GM23338 (cell line): ENCODE results near the gene MLX. TPM values are rescaled to one million over a fixed set of nuclear protein-coding genes. Genes with fewer than 3 reads are reported as not detected.

Experiments
- ATAC-seq: fragments of 200-7000 bp; cut with Tn5 transposase; 3 replicates; pipeline ENCODE4 v1.9.1; 2020
- DNase-seq: peaks from one replicate; pipeline ENCODE4 v3.0.0-alpha.2; 2015; ENCODE audit warnings: low spot score
- H2AFZ ChIP-seq: fragments of 200-600 bp; sonication (generic); 2 replicates; pipeline ENCODE4 v1.8.0; 2016; ENCODE audit warnings: antibody characterized with exemption, mild to moderate bottlenecking, moderate library complexity
- H3F3A ChIP-seq: fragments of 200-600 bp; sonication (generic); replicated peaks from 2 replicates; pipeline ENCODE4 v1.8.0; 2017; ENCODE audit warnings: antibody characterized with exemption, mixed run types, low read depth
- H3K27ac ChIP-seq: fragments of 200-600 bp; sonication (generic); 2 replicates; pipeline ENCODE4 v1.6.1; 2016; ENCODE audit warnings: low read depth
- H3K27me3 ChIP-seq: fragments of 200-600 bp; sonication (generic); 2 replicates; pipeline ENCODE4 v1.8.0; 2016; ENCODE audit warnings: mild to moderate bottlenecking, mixed run types, moderate library complexity; ENCODE audit not compliant: insufficient read depth
- H3K36me3 ChIP-seq: fragments of 200-600 bp; sonication (generic); 2 replicates; pipeline ENCODE4 v1.8.0; 2016; ENCODE audit warnings: mild to moderate bottlenecking; ENCODE audit not compliant: insufficient read depth
- H3K4me1 ChIP-seq: fragments of 200-600 bp; sonication (generic); 2 replicates; pipeline ENCODE4 v1.8.0; 2016; ENCODE audit warnings: mild to moderate bottlenecking, moderate library complexity; ENCODE audit not compliant: insufficient read depth
- H3K4me2 ChIP-seq: fragments of 200-600 bp; sonication (generic); 2 replicates; pipeline ENCODE4 v1.7.1; 2017; ENCODE audit warnings: mixed run types
- H3K4me3 ChIP-seq: fragments of 200-600 bp; sonication (generic); 2 replicates; pipeline ENCODE4 v1.6.1; 2016; ENCODE audit warnings: mixed run types
- H3K79me2 ChIP-seq: fragments of 200-600 bp; sonication (generic); replicated peaks from 2 replicates; pipeline ENCODE4 v1.8.0; 2017; ENCODE audit warnings: mild to moderate bottlenecking; ENCODE audit not compliant: insufficient read depth
- H3K9me2 ChIP-seq: fragments of 200-600 bp; sonication (generic); 2 replicates; pipeline ENCODE4 v1.8.0; 2017; ENCODE audit not compliant: insufficient read depth
- H4K20me1 ChIP-seq: fragments of 200-600 bp; sonication (generic); replicated peaks from 2 replicates; pipeline ENCODE4 v1.8.0; 2017; ENCODE audit warnings: mild to moderate bottlenecking; ENCODE audit not compliant: insufficient read depth
- H3K27ac Mint-ChIP-seq: 2 replicates; pipeline ENCODE4 v1.8.0; 2020; ENCODE audit warnings: inconsistent platforms, mild to moderate bottlenecking, moderate library complexity, mixed read lengths
- H3K27me3 Mint-ChIP-seq: 3 replicates; pipeline ENCODE4 v1.8.0; 2022; ENCODE audit warnings: low read depth, mild to moderate bottlenecking, moderate library complexity, mixed read lengths, inconsistent platforms; ENCODE audit not compliant: insufficient read depth, poor library complexity
- H3K36me3 Mint-ChIP-seq: 3 replicates; pipeline ENCODE4 v1.8.0; 2021; ENCODE audit warnings: low read depth, mild to moderate bottlenecking, inconsistent platforms, moderate library complexity, mixed read lengths
- H3K4me1 Mint-ChIP-seq: 3 replicates; pipeline ENCODE4 v1.8.0; 2020; ENCODE audit warnings: mild to moderate bottlenecking, inconsistent platforms, mixed read lengths
- H3K4me3 Mint-ChIP-seq: 3 replicates; pipeline ENCODE4 v1.8.0; 2021; ENCODE audit warnings: moderate library complexity, mild to moderate bottlenecking, inconsistent platforms, mixed read lengths
- H3K9me3 Mint-ChIP-seq: 3 replicates; pipeline ENCODE4 v1.8.0; 2020; ENCODE audit warnings: moderate library complexity, mild to moderate bottlenecking, inconsistent platforms, mixed read lengths
- CREB1 ChIP-seq: fragments of 250-450 bp; sonication (Bioruptor Pico); IDR thresholded peaks from 2 replicates; pipeline ENCODE4 v1.5.0; 2020; ENCODE audit warnings: low read depth, mild to moderate bottlenecking, moderate library complexity
- EZH2 ChIP-seq: fragments of 200-600 bp; sonication (generic); IDR thresholded peaks from one replicate; pipeline ENCODE4 v1.8.0; 2017; ENCODE audit warnings: antibody characterized with exemption, mild to moderate bottlenecking, low read depth; ENCODE audit not compliant: unreplicated experiment
- EZH2phosphoT487 ChIP-seq: fragments of 200-600 bp; sonication (generic); IDR thresholded peaks from one replicate; pipeline ENCODE4 v1.8.1; 2018; ENCODE audit warnings: antibody characterized with exemption; ENCODE audit not compliant: unreplicated experiment
- NANOG ChIP-seq: IDR thresholded peaks from 2 replicates; pipeline ENCODE4 v1.6.1; 2016; ENCODE audit warnings: antibody characterized with exemption, borderline replicate concordance
- STAT1 ChIP-seq: IDR thresholded peaks from one replicate; pipeline ENCODE4 v1.6.1; 2016; ENCODE audit warnings: antibody characterized with exemption; ENCODE audit not compliant: unreplicated experiment
- ZNF114 ChIP-seq: fragments of 250-450 bp; sonication (Bioruptor Pico); IDR thresholded peaks from 2 replicates; pipeline ENCODE4 v1.5.0; 2020; ENCODE audit warnings: mild to moderate bottlenecking, moderate library complexity
- ZNF331 ChIP-seq: fragments of 250-450 bp; sonication (Bioruptor Pico); IDR thresholded peaks from 2 replicates; pipeline ENCODE4 v1.5.0; 2020; ENCODE audit warnings: low read depth, mild to moderate bottlenecking, moderate library complexity
- polyA plus RNA-seq: library from polyadenylated mRNA; unstranded; fragments of >200 nt; fragmentation: Nextera tagmentation; extraction: Ambion mirVana; gene quantifications from 2 replicates; pipeline ENCODE4 v1.2.1, GENCODE V29; 2016
- total RNA-seq: library from RNA; depleted of rRNA; stranded (reverse); fragments of >200 nt; shearing (Covaris generic); gene quantifications from 2 replicates; pipeline ENCODE4 v1.2.3, GENCODE V29; 2014
- TF ChIP-seq, protein P1 (sequence below): IDR thresholded peaks from one replicate; pipeline ENCODE4 v1.6.1; 2018; ENCODE audit warnings: antibody characterized with exemption; ENCODE audit not compliant: unreplicated experiment
- TF ChIP-seq, protein P2 (sequence below): fragments of 250-450 bp; sonication (Bioruptor Pico); IDR thresholded peaks from 2 replicates; pipeline ENCODE4 v1.5.0; 2020; ENCODE audit warnings: mild to moderate bottlenecking, moderate library complexity
- TF ChIP-seq, protein P3 (sequence below): IDR thresholded peaks from 2 replicates; pipeline ENCODE4 v1.6.1; 2016; ENCODE audit warnings: antibody characterized with exemption

MLX gene
- total and polyA plus RNA-seq, 2 experiments from 2014 or later: 33.2 to 34.1 TPM

DNA sequence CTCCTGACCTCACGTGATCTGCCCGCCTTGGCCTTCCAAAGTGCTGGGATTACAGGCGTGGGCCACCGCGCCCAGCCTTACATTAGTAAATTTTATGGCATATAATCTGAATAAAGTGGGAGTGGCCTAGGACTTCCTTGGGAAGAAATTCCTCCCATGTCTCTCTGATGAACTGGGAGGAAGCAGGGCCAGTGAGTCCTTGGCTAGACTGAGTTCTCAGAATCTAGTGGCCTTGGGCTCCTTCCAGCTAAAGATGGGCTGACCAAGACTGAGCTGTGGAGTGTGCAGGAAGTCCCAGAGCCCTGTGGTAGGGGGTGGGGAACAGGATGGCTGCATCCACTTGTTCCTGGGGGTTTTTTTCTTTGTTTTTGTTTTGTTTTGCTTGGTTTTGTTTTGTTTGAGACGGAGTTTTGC is 40.9 kb upstream of the MLX start:
- Histone ChIP-seq H3K4me1 (no peaks in the 10 kb centered on the region), H3K27ac (no peak overlapping the region), H3K9me2 (no peaks in the 10 kb centered on the region), H3K4me3 (no peak overlapping the region), H3K4me2 (no peak overlapping the region), H3K27me3 (peaks cover 3% of the 10 kb centered on the region; the same call in 1 of the 2 replicates), H3F3A (peaks cover 3% of the 10 kb centered on the region; the same call in 1 of the 2 replicates), H3K79me2 (no peaks in the 10 kb centered on the region), H3K36me3 (no peaks in the 10 kb centered on the region), H4K20me1 (no peaks in the 10 kb centered on the region; the same call in 1 of the 2 replicates), H2AFZ (no peak overlapping the region)
- TF ChIP-seq, protein P1, sequence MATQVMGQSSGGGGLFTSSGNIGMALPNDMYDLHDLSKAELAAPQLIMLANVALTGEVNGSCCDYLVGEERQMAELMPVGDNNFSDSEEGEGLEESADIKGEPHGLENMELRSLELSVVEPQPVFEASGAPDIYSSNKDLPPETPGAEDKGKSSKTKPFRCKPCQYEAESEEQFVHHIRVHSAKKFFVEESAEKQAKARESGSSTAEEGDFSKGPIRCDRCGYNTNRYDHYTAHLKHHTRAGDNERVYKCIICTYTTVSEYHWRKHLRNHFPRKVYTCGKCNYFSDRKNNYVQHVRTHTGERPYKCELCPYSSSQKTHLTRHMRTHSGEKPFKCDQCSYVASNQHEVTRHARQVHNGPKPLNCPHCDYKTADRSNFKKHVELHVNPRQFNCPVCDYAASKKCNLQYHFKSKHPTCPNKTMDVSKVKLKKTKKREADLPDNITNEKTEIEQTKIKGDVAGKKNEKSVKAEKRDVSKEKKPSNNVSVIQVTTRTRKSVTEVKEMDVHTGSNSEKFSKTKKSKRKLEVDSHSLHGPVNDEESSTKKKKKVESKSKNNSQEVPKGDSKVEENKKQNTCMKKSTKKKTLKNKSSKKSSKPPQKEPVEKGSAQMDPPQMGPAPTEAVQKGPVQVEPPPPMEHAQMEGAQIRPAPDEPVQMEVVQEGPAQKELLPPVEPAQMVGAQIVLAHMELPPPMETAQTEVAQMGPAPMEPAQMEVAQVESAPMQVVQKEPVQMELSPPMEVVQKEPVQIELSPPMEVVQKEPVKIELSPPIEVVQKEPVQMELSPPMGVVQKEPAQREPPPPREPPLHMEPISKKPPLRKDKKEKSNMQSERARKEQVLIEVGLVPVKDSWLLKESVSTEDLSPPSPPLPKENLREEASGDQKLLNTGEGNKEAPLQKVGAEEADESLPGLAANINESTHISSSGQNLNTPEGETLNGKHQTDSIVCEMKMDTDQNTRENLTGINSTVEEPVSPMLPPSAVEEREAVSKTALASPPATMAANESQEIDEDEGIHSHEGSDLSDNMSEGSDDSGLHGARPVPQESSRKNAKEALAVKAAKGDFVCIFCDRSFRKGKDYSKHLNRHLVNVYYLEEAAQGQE: no peak
- TF ChIP-seq CREB1 (CRISPR knock-in tag) (no peak), EZH2phosphoT487 (no peak), ZNF114 (CRISPR knock-in tag) (no peak), ZNF331 (CRISPR knock-in tag) (no peak), STAT1 (no peak), NANOG (no peak), EZH2 (no peak)
- TF ChIP-seq, protein P2, sequence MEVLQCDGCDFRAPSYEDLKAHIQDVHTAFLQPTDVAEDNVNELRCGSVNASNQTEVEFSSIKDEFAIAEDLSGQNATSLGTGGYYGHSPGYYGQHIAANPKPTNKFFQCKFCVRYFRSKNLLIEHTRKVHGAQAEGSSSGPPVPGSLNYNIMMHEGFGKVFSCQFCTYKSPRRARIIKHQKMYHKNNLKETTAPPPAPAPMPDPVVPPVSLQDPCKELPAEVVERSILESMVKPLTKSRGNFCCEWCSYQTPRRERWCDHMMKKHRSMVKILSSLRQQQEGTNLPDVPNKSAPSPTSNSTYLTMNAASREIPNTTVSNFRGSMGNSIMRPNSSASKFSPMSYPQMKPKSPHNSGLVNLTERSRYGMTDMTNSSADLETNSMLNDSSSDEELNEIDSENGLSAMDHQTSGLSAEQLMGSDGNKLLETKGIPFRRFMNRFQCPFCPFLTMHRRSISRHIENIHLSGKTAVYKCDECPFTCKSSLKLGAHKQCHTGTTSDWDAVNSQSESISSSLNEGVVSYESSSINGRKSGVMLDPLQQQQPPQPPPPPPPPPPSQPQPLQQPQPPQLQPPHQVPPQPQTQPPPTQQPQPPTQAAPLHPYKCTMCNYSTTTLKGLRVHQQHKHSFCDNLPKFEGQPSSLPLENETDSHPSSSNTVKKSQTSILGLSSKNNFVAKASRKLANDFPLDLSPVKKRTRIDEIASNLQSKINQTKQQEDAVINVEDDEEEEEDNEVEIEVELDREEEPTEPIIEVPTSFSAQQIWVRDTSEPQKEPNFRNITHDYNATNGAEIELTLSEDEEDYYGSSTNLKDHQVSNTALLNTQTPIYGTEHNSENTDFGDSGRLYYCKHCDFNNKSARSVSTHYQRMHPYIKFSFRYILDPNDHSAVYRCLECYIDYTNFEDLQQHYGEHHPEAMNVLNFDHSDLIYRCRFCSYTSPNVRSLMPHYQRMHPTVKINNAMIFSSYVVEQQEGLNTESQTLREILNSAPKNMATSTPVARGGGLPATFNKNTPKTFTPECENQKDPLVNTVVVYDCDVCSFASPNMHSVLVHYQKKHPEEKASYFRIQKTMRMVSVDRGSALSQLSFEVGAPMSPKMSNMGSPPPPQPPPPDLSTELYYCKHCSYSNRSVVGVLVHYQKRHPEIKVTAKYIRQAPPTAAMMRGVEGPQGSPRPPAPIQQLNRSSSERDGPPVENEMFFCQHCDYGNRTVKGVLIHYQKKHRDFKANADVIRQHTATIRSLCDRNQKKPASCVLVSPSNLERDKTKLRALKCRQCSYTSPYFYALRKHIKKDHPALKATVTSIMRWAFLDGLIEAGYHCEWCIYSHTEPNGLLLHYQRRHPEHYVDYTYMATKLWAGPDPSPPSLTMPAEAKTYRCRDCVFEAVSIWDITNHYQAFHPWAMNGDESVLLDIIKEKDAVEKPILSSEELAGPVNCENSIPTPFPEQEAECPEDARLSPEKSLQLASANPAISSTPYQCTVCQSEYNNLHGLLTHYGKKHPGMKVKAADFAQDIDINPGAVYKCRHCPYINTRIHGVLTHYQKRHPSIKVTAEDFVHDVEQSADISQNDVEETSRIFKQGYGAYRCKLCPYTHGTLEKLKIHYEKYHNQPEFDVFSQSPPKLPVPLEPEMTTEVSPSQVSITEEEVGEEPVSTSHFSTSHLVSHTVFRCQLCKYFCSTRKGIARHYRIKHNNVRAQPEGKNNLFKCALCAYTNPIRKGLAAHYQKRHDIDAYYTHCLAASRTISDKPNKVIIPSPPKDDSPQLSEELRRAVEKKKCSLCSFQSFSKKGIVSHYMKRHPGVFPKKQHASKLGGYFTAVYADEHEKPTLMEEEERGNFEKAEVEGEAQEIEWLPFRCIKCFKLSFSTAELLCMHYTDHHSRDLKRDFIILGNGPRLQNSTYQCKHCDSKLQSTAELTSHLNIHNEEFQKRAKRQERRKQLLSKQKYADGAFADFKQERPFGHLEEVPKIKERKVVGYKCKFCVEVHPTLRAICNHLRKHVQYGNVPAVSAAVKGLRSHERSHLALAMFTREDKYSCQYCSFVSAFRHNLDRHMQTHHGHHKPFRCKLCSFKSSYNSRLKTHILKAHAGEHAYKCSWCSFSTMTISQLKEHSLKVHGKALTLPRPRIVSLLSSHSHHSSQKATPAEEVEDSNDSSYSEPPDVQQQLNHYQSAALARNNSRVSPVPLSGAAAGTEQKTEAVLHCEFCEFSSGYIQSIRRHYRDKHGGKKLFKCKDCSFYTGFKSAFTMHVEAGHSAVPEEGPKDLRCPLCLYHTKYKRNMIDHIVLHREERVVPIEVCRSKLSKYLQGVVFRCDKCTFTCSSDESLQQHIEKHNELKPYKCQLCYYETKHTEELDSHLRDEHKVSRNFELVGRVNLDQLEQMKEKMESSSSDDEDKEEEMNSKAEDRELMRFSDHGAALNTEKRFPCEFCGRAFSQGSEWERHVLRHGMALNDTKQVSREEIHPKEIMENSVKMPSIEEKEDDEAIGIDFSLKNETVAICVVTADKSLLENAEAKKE (CRISPR knock-in tag): no peak
- TF ChIP-seq, protein P3, sequence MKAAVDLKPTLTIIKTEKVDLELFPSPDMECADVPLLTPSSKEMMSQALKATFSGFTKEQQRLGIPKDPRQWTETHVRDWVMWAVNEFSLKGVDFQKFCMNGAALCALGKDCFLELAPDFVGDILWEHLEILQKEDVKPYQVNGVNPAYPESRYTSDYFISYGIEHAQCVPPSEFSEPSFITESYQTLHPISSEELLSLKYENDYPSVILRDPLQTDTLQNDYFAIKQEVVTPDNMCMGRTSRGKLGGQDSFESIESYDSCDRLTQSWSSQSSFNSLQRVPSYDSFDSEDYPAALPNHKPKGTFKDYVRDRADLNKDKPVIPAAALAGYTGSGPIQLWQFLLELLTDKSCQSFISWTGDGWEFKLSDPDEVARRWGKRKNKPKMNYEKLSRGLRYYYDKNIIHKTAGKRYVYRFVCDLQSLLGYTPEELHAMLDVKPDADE: no peak
- DNase-seq (no peak), ATAC-seq (no peak)
- H3K9me3 Mint-ChIP-seq: no peaks in the 10 kb centered on the region; the same call in 2 of the 3 replicates
- peaks cover 13% of the 10 kb centered on the region for H3K27me3 Mint-ChIP-seq
- H3K4me1 Mint-ChIP-seq: peaks cover 9% of the 10 kb centered on the region
- no peak overlapping the region for H3K4me3 Mint-ChIP-seq
- H3K36me3 Mint-ChIP-seq: peaks cover 18% of the 10 kb centered on the region
- H3K27ac Mint-ChIP-seq: no peak overlapping the region
